Measurements from ENCODE around the gene RNF32. TPM values are rescaled to one million over a fixed set of nuclear protein-coding genes. Genes with fewer than 3 reads are reported as not detected.
"Not testable (repeated sequence)": the region's sequence is repeated elsewhere in the genome, so short reads cannot be mapped to it uniquely, and the experiment has no call there.

RNF32 gene
- total RNA-seq, 1 experiment from 2014 or later: 3.5 TPM

DNA sequence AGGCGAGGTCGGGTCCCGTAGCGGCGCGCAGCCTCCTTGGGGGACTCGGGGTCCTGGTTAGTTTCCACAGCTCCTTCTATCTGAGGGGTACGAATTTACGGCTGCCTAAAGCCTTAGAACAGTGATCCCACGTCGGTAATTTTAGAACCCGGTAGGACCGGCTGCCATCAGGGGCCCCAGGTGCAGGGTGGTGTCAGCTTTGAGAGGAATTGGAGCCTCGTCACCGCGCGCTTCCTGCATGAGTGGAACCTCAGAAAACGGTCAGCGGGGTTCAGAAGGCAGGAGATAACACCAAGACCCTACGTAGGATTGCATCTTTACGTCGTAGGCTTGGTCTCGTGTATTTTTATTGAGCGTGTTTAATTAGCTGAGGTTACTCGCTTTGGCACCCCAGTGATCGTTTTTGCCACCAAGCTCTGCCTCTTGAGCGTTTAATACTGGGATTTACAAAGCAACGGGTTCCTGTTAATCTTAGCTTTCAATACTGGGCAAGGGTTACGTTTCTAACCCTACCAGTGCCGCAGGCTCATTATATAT is 443 bp downstream of the RNF32 start:
- intact Hi-C loops (cut with micrococcal nuclease; ENCODE audit: unreplicated experiment): no loop called here
- CTCF ChIA-PET: no interaction called here
- in situ Hi-C loops (cut with HindIII; ENCODE audit: low pct_unique_long_range_greater_than_20kb, low sequenced_read_pairs): no loop called here
- H3K27ac ChIP-seq (ENCODE audit: low read length): peak overlapping the region; percentile 93
- DNase-seq (ENCODE audit: low read depth, low spot score) (no peak), ATAC-seq (peak; percentile 66)
- no peaks in the 10 kb centered on the region for H3K9me3 ChIP-seq (ENCODE audit: control insufficient read depth, insufficient read depth, low read depth, low read length)
- no peaks in the 10 kb centered on the region for H3K27me3 ChIP-seq (ENCODE audit: control insufficient read depth, insufficient read depth, low read length)
- H3K4me1 ChIP-seq (ENCODE audit: control insufficient read depth, insufficient read depth, low read length): peaks cover 14% of the 10 kb centered on the region
- TF ChIP-seq, protein P1, sequence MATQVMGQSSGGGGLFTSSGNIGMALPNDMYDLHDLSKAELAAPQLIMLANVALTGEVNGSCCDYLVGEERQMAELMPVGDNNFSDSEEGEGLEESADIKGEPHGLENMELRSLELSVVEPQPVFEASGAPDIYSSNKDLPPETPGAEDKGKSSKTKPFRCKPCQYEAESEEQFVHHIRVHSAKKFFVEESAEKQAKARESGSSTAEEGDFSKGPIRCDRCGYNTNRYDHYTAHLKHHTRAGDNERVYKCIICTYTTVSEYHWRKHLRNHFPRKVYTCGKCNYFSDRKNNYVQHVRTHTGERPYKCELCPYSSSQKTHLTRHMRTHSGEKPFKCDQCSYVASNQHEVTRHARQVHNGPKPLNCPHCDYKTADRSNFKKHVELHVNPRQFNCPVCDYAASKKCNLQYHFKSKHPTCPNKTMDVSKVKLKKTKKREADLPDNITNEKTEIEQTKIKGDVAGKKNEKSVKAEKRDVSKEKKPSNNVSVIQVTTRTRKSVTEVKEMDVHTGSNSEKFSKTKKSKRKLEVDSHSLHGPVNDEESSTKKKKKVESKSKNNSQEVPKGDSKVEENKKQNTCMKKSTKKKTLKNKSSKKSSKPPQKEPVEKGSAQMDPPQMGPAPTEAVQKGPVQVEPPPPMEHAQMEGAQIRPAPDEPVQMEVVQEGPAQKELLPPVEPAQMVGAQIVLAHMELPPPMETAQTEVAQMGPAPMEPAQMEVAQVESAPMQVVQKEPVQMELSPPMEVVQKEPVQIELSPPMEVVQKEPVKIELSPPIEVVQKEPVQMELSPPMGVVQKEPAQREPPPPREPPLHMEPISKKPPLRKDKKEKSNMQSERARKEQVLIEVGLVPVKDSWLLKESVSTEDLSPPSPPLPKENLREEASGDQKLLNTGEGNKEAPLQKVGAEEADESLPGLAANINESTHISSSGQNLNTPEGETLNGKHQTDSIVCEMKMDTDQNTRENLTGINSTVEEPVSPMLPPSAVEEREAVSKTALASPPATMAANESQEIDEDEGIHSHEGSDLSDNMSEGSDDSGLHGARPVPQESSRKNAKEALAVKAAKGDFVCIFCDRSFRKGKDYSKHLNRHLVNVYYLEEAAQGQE (IDR thresholded peaks at IDR 0.05; ENCODE audit: insufficient read depth in 1 of 2, low read depth in 2 of 2, low read length in 1 of 2): no peak
- TF ChIP-seq SIN3A (IDR thresholded peaks at IDR 0.05; ENCODE audit: borderline replicate concordance, insufficient read depth, low read depth, low read length): no peak
- no peak for TF ChIP-seq POLR2AphosphoS5 (IDR thresholded peaks at IDR 0.05; ENCODE audit: low read depth, low read length)
- TF ChIP-seq, protein P2, sequence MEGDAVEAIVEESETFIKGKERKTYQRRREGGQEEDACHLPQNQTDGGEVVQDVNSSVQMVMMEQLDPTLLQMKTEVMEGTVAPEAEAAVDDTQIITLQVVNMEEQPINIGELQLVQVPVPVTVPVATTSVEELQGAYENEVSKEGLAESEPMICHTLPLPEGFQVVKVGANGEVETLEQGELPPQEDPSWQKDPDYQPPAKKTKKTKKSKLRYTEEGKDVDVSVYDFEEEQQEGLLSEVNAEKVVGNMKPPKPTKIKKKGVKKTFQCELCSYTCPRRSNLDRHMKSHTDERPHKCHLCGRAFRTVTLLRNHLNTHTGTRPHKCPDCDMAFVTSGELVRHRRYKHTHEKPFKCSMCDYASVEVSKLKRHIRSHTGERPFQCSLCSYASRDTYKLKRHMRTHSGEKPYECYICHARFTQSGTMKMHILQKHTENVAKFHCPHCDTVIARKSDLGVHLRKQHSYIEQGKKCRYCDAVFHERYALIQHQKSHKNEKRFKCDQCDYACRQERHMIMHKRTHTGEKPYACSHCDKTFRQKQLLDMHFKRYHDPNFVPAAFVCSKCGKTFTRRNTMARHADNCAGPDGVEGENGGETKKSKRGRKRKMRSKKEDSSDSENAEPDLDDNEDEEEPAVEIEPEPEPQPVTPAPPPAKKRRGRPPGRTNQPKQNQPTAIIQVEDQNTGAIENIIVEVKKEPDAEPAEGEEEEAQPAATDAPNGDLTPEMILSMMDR (IDR thresholded peaks at IDR 0.05): no peak
- TF ChIP-seq TCF7L2 (IDR thresholded peaks at IDR 0.05; ENCODE audit: low read depth, low read length): no peak
- H3K4me3 ChIP-seq (ENCODE audit: low read depth in 2 of 2, low read length in 2 of 2): peak overlapping the region; percentile 74 to 93
- POLR2A ChIA-PET: no interaction called here
- BruUV-seq (replicated peaks): no TSS peak
- no peaks in the 10 kb centered on the region; the same call in 1 of the 2 replicates for H3K36me3 ChIP-seq (ENCODE audit: control insufficient read depth, insufficient read depth, low read length)

DNA sequence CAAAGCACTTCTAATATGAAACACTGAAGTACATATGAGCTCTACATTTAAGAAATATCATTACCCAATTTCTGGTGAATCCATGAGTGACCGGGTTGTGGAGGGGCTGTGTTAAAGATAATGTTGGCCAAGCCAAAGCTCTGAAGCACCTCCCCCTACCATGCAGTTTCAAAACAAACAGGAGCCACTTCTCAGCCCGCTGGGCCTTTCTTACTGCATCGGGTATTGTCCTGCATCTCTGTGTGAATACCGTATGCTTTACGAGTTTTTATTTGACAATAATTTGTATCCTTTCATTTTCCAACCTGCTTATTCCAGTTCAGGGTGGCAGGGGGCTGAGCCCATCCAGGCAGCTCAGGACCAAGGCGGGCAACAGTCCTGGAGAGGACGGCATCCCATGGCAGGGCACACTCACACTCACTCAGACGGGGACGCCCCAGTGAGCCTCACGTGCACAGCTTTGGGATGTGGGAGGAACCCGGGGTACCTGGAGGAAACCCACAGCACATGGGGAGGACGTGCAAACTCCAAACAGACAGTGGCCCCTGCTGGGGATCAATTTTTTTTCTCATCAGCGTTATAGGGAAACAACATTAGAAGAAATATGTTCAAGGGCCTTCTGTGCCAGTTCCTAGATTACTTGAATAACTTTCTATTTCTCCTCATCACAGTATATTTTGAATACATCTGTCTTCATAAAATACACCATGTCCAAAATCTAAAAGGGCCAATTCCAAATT is 1.9 kb downstream of the RNF32 start:
- H3K27me3 ChIP-seq (ENCODE audit: control insufficient read depth, insufficient read depth, low read length): no peaks in the 10 kb centered on the region
- H3K27ac ChIP-seq (ENCODE audit: low read length): no peak overlapping the region
- no TSS peak for BruUV-seq (replicated peaks)
- ATAC-seq (no peak), DNase-seq (ENCODE audit: low read depth, low spot score) (no peak)
- H3K9me3 ChIP-seq (ENCODE audit: control insufficient read depth, insufficient read depth, low read depth, low read length): no peaks in the 10 kb centered on the region
- ChIA-PET POLR2A (no interaction called here), CTCF (no interaction called here)
- no peak overlapping the region for H3K4me3 ChIP-seq (ENCODE audit: low read depth in 2 of 2, low read length in 2 of 2)
- TF ChIP-seq TCF7L2 (IDR thresholded peaks at IDR 0.05; ENCODE audit: low read depth, low read length): no peak
- no peak for TF ChIP-seq POLR2AphosphoS5 (IDR thresholded peaks at IDR 0.05; ENCODE audit: low read depth, low read length)
- TF ChIP-seq, protein P2 (IDR thresholded peaks at IDR 0.05): no peak
- TF ChIP-seq, protein P1 (IDR thresholded peaks at IDR 0.05; ENCODE audit: insufficient read depth in 1 of 2, low read depth in 2 of 2, low read length in 1 of 2): no peak
- TF ChIP-seq SIN3A (IDR thresholded peaks at IDR 0.05; ENCODE audit: borderline replicate concordance, insufficient read depth, low read depth, low read length): no peak
- H3K36me3 ChIP-seq (ENCODE audit: control insufficient read depth, insufficient read depth, low read length): no peaks in the 10 kb centered on the region; the same call in 1 of the 2 replicates
- peaks cover 14% of the 10 kb centered on the region for H3K4me1 ChIP-seq (ENCODE audit: control insufficient read depth, insufficient read depth, low read length)
- intact Hi-C loops (cut with micrococcal nuclease; ENCODE audit: unreplicated experiment): no loop called here
- in situ Hi-C loops (cut with HindIII; ENCODE audit: low pct_unique_long_range_greater_than_20kb, low sequenced_read_pairs): no loop called here

GRCh38 chr7:156647330-156647729 is 6.8 kb downstream of the RNF32 start:
- CTCF ChIA-PET; H3K4me3 ChIP-seq (ENCODE audit: low read depth in 2 of 2, low read length in 2 of 2); intact Hi-C loops (cut with micrococcal nuclease; ENCODE audit: unreplicated experiment); DNase-seq (ENCODE audit: low read depth, low spot score); H3K36me3 ChIP-seq (ENCODE audit: control insufficient read depth, insufficient read depth, low read length); H3K9me3 ChIP-seq (ENCODE audit: control insufficient read depth, insufficient read depth, low read depth, low read length); H3K4me1 ChIP-seq (ENCODE audit: control insufficient read depth, insufficient read depth, low read length); H3K27me3 ChIP-seq (ENCODE audit: control insufficient read depth, insufficient read depth, low read length); ATAC-seq; BruUV-seq (replicated peaks); POLR2A ChIA-PET; in situ Hi-C loops (cut with HindIII; ENCODE audit: low pct_unique_long_range_greater_than_20kb, low sequenced_read_pairs); H3K27ac ChIP-seq (ENCODE audit: low read length): not testable (repeated sequence)
